ENCODE measurements around the gene MCUB.
A peak's percentile ranks its signal among the peaks of the same experiment; 100 is the strongest.

The MCUB gene

DNA sequence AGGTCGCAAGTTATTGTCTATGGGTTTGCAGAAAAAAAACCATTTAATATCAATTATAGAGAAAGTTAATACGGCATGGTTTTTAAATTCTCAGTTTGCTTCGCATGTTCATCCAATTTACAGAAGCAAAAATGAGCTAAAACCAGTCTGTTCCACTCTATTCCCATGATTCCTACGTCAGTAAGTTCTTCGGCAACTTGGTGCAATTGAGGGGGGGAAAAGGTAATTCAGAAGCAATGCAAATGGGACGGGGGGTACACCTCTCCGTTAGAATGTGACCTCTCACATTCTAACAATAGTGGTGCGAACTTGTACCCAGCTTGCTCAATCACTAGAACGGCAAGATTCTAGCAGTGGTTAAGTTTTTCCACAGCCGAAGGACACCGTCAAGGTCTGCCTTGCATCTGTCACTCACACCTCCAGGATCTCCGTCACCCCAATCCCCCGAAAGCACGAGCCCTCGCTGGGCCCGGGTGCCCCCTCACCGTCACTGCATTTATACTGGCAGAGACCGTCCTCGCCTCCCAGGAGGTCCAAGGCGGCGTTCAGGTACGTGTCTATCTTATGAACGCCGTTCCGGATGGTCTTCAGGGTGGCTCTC lies 169.2 kb downstream of the MCUB start:
- DNase-seq (ENCODE audit: low read depth in 2 of 2), result peak in 1 of 2 donors; percentile 0

DNA sequence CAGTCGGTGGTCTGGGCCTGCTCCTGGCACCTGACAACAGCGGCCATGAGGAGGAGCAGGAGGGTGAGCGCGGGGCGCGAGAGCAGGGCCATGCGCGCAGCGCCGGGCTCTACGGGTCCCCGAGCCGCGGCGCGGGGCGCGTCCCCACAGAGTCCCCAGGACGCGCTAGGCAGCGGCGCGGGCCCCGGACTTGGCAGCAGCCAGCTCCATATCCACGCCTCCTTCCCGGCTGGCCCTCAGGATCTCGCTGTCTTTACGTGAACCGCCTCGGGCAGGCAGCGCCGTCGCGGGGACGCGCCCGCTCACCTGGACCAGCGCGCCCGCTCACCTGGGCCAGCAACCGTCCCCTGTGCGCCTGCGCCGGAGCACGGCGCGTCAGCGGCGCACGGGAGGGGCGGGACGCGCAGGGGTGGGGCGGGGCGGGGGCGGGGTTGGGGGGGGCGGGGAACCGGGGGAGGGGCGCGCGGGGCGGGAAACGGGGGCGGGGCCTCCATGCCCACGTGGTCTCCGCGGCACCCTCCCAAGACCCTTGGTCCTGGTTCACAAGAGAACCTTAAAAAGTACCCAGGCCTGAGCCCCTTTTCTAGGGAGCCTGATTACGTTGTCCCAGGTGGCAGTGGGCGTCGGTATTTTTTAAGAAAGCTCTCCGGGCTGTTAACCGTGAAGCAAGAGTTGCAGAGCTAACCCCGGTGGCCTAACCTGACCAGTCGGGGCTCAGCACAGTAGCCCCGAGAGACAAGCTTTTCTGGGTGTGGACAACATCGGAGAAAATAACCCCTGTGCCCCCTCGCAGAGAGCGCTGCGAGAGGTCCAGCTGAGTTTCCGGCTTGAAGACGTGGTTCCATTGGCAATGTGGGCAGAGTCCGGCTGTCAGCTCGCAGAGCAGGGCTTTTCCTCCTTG lies 169.9 kb downstream of the MCUB start, which contains the start of gene PLA2G12A:
Gene PLA2G12A (minus strand): TSS at position 353 of the 901 bp plus-strand sequence. CDS start 261 bp downstream, at position 92.
- DNase-seq (ENCODE audit: low read depth in 2 of 2), result peak; percentile 42 to 64

DNA sequence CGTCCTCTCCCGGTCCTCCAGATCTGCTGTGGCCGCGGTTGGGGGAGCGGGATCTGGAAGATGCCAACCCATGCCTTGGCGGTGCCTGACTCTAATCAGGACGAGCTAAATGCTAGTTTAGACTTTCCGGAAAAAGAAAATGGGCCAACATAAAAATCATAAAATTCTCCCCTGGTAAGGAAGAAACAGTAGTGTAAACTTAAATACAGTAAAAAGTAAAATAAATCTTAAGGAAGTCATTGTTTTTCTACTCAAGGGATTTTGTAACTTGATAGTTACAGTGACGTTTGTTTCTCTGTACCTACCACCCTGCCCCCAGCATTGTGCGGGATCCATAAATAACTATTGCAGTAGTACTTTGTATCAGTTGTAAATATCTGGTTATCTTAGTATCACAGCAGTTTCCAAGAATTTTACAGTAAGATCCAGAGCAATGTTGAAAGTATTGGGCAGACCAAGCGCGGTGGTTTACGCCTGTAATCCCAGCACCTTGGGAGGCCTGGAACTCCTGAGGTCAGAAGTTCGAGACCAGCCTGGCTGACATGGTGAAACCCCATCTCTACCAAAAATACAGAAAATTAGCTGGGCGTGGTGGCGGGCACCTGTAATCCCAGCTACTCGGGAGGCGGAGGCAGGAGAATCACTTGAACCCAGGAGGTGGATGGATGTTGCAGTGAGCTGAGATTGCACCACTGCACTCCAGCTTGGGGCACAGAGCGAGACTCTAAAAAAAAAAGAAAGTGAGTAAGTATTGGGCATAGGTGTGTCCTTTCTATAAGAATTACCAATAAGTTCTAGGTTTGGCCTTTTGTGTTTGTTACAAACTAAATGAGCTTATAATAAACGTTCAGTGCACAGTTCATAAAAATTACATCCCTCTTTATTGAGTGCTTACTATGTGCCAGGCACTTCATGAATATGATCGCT lies 170.8 kb downstream of the MCUB start:
- DNase-seq (ENCODE audit: low read depth in 2 of 2), result no peak

DNA sequence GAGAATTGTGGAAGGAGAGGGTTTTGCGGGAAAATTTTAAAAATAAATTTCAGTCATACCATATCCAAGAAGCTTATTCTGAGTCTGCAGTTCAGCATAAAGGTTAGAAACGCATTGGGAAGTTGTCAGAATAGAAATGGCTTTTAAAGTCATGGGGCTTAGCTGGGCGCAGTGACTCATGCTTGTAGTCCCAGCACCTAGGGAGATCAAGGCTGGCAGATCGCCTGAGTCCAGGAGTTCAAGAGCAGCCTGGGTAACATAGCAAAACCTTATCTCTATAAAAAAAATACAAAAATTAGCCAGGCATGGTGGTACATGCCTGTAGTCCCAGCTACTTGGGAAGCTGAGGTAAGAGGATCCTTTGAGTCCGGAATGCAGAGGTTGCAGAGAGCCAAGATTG lies 173.7 kb downstream of the MCUB start:
- DNase-seq (ENCODE audit: low read depth in 2 of 2), result no peak

DNA sequence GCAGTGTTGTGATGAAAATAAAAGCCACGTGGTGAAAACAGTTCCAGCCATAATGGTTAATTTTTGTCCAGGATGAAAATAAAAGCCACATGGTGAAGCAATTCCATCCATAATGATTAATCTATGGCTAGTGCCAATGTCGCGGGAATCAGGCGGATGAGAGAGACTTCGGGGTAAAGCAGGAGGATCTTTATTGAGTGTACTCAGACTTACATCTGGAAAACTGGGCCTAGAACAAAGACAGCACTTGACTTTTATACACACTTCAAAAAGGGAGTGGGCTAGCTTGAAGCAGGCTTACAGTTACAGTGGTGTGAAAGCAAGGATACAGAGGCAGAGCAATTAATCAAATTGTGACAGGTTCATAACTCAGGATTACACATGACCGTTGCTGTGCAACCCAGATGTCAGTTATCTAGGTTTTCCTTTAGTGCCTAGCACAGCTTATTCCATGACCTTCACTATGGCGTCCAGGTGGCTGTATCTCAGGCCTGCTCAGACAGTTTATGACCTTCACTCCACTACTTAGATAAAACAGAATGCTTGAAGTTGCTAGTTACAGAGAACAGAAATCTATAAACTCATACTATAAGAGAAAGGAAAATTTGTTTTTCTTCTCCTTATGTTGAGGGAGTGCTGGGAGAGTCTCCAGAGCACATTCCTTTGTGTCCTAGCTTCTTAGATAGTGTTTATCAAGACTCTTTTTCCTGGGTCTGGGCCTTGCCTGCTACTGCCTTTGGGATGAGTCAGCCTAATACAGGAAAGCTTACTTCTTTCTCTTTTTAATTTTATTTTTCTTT lies 175.7 kb downstream of the MCUB start:
- DNase-seq (ENCODE audit: low read depth in 2 of 2), result no peak
